HepG2 (cell line): ENCODE measurements around the gene NSMCE3. TPM values are rescaled to one million over a fixed set of nuclear protein-coding genes. Genes with fewer than 3 reads are reported as not detected.

Experiments
- ATAC-seq: fragments of 200-7000 bp; cut with Tn5 transposase; 3 replicates; pipeline ENCODE4 v1.9.1; 2020; ENCODE audit warnings: mild to moderate bottlenecking, moderate library complexity
- BruUV-seq: library from RNA; stranded (reverse); fragments of 400-500 nt; replicated peaks from 2 replicates; lab custom pipeline; 2021; lab: Mats Ljungman, UMichigan
- CTCF ChIA-PET: fragments of 300-600 bp; formaldehyde crosslinking; extraction: SDS; loops from one replicate; lab custom pipeline; 2021; ENCODE audit warnings: low total read pairs, inconsistent platforms, low intra/inter-chr PET ratio; lab: Yijun Ruan, JAX
- POLR2A ChIA-PET: fragments of 350-600 bp; sonication (Branson Sonifier 250); formaldehyde crosslinking; loops from one replicate; lab custom pipeline; 2020; ENCODE audit warnings: antibody characterized with exemption, inconsistent platforms; lab: Yijun Ruan, JAX
- DNase-seq: peaks from one replicate; pipeline ENCODE4 v3.0.0-alpha.2; 2015; ENCODE audit warnings: low spot score
- FAIRE-seq: peaks from 3 replicates; lab custom pipeline; 2011; peaks lifted over from hg19 to GRCh38; lab: Jason Lieb, UNC
- H2AFZ ChIP-seq: one replicate; pipeline ENCODE4 v1.6.1; 2011; ENCODE audit warnings: low read length, inconsistent platforms
- H3K27ac ChIP-seq: fragments of 300-600 bp; 3 replicates; pipeline ENCODE4 v1.8.0; 2011; ENCODE audit warnings: mixed run types, mild to moderate bottlenecking, mixed read lengths, low read length, inconsistent platforms; ENCODE audit not compliant: insufficient read depth; ENCODE audit errors: extremely low read length
- H3K27me3 ChIP-seq, 2 experiments: fragments of 200-600 bp in 1 of 2; 2 replicates in 1 of 2; 3 replicates in 1 of 2; pipeline versions ENCODE4 v1.6.0 to v1.8.0; 2011; ENCODE audit warnings: low read length in 2 of 2, mild to moderate bottlenecking in 2 of 2, moderate library complexity in 2 of 2, inconsistent platforms in 1 of 2; ENCODE audit not compliant: insufficient read depth in 2 of 2, control insufficient read depth in 1 of 2
- H3K36me3 ChIP-seq, 2 experiments: fragments of 200-600 bp in 1 of 2; replicated peaks in 1 of 2; 2 replicates in 1 of 2; 3 replicates in 1 of 2; pipeline versions ENCODE4 v1.5.1 to v1.8.0; 2011; ENCODE audit warnings: low read length in 2 of 2, inconsistent platforms in 1 of 2; ENCODE audit not compliant: insufficient read depth in 2 of 2, control insufficient read depth in 1 of 2
- H3K4me1 ChIP-seq: 2 replicates; pipeline ENCODE4 v1.5.1; 2012; ENCODE audit warnings: low read length, inconsistent platforms; ENCODE audit not compliant: insufficient read depth
- H3K4me2 ChIP-seq: 2 replicates; pipeline ENCODE4 v1.6.0; 2011; ENCODE audit warnings: low read depth, low read length, inconsistent platforms
- H3K4me3 ChIP-seq, 3 experiments: fragments of 200-600 bp in 1 of 3; sonication (generic), shearing (Covaris generic) in 1 of 3; replicated peaks in 1 of 3; 2 replicates each; pipeline ENCODE4 v1.5.1; 2011 to 2016; ENCODE audit warnings: low read length in 3 of 3, inconsistent platforms in 2 of 3, low read depth in 2 of 3, mild to moderate bottlenecking in 2 of 3, control low read depth in 1 of 3, mixed read lengths in 1 of 3; ENCODE audit not compliant: insufficient read depth in 1 of 3
- H3K79me2 ChIP-seq: one replicate; pipeline ENCODE4 v1.6.1; 2011; ENCODE audit warnings: low read length, inconsistent platforms; ENCODE audit not compliant: insufficient read depth
- H3K9ac ChIP-seq: 2 replicates; pipeline ENCODE4 v1.6.0; 2011; ENCODE audit warnings: mild to moderate bottlenecking, low read depth, low read length, inconsistent platforms; ENCODE audit not compliant: insufficient read depth
- H3K9me3 ChIP-seq: 2 replicates; pipeline ENCODE4 v1.5.1; 2012; ENCODE audit warnings: mild to moderate bottlenecking, low read length
- H4K20me1 ChIP-seq: 2 replicates; pipeline ENCODE4 v1.6.0; 2011; ENCODE audit warnings: inconsistent platforms, mild to moderate bottlenecking, low read length, moderate library complexity; ENCODE audit not compliant: insufficient read depth
- ARHGAP35 ChIP-seq: sonication (generic); formaldehyde crosslinking; IDR thresholded peaks from 2 replicates; pipeline ENCODE4 v1.9.0; 2022; ENCODE audit warnings: mild to moderate bottlenecking, inconsistent platforms, moderate library complexity, missing genetic modification reagents, borderline replicate concordance
- ELF3 ChIP-seq: IDR thresholded peaks from 2 replicates; pipeline ENCODE4 v1.6.1; 2016; ENCODE audit warnings: missing genetic modification reagents, missing compliant biosample characterization
- ELF4 ChIP-seq: sonication (generic); formaldehyde crosslinking; IDR thresholded peaks from 2 replicates; pipeline ENCODE4 v1.5.0; 2020; ENCODE audit warnings: missing genetic modification reagents, mild to moderate bottlenecking, moderate library complexity, borderline replicate concordance
- FOSL2 ChIP-seq: sonication (generic); formaldehyde crosslinking; IDR thresholded peaks from 2 replicates; pipeline ENCODE4 v1.4.0; 2020; ENCODE audit warnings: missing genetic modification reagents
- FOXO1 ChIP-seq: sonication (generic); formaldehyde crosslinking; IDR thresholded peaks from 2 replicates; pipeline ENCODE4 v1.4.0; 2020; ENCODE audit warnings: missing genetic modification reagents
- HOXA9 ChIP-seq: sonication (generic); formaldehyde crosslinking; IDR thresholded peaks from 2 replicates; pipeline ENCODE4 v1.8.1; 2022; ENCODE audit warnings: missing genetic modification reagents, mild to moderate bottlenecking, moderate library complexity, borderline replicate concordance
- KDM1A ChIP-seq: IDR thresholded peaks from 2 replicates; pipeline ENCODE4 v1.6.1; 2016; ENCODE audit warnings: missing compliant biosample characterization
- MBD4 ChIP-seq: IDR thresholded peaks from 2 replicates; pipeline ENCODE4 v1.6.1; 2012; ENCODE audit warnings: low read length, inconsistent platforms, borderline replicate concordance
- NFE2 ChIP-seq: sonication (generic); formaldehyde crosslinking; IDR thresholded peaks from 2 replicates; pipeline ENCODE4 v1.4.0; 2020; ENCODE audit warnings: missing genetic modification reagents
- PAWR ChIP-seq: sonication (generic); formaldehyde crosslinking; IDR thresholded peaks from 2 replicates; pipeline ENCODE4 v1.4.0; 2020; ENCODE audit warnings: missing genetic modification reagents, mild to moderate bottlenecking, borderline replicate concordance
- PITX1 ChIP-seq: sonication (generic); formaldehyde crosslinking; IDR thresholded peaks from 2 replicates; pipeline ENCODE4 v1.5.1; 2020; ENCODE audit warnings: mild to moderate bottlenecking, missing genetic modification reagents
- PREB ChIP-seq: sonication (generic); formaldehyde crosslinking; IDR thresholded peaks from 2 replicates; pipeline ENCODE4 v1.4.0; 2020; ENCODE audit warnings: missing genetic modification reagents
- THAP11 ChIP-seq: IDR thresholded peaks from 2 replicates; pipeline ENCODE4 v1.6.1; 2016; ENCODE audit warnings: missing biosample characterization, missing genetic modification reagents
- ZFP36 ChIP-seq: fragments of 150-350 bp; IDR thresholded peaks from 2 replicates; pipeline ENCODE4 v1.6.1; 2018; ENCODE audit warnings: borderline replicate concordance, low read length, low read depth; ENCODE audit not compliant: partially characterized antibody
- ZFP91 ChIP-seq: sonication (generic); formaldehyde crosslinking; IDR thresholded peaks from 2 replicates; pipeline ENCODE4 v1.9.0; 2022; ENCODE audit warnings: missing genetic modification reagents, mild to moderate bottlenecking, borderline replicate concordance
- ZNF12 ChIP-seq: sonication (generic); formaldehyde crosslinking; IDR thresholded peaks from 2 replicates; pipeline ENCODE4 v1.5.0; 2020; ENCODE audit warnings: missing genetic modification reagents
- WGBS: methylation state at CpG from one replicate; pipeline ENCODE4 v1.1.6; 2017; ENCODE audit warnings: low lambda C conversion rate; 5-methylcytosine and 5-hydroxymethylcytosine counted together
- in situ Hi-C: cut with HindIII; loops from 2 replicates; pipeline ENCODE4 v1.10.0; 2017; ENCODE audit warnings: low pct_unique_long_range_greater_than_20kb; ENCODE audit not compliant: extremely low pct_ligation_motif_present
- intact Hi-C: fragments of 100-400 bp; cut with micrococcal nuclease; formaldehyde crosslinking; loops from one replicate; pipeline ENCODE4 v1.10.0; 2022; ENCODE audit not compliant: unreplicated experiment
- polyA plus RNA-seq, 8 experiments: library from polyadenylated mRNA; depleted of rRNA in 3 of 8; stranded (reverse) in 7 of 8; unstranded in 1 of 8; fragments of >200 nt; fragmentation: Illumina TruSeq in 4 of 8; extraction: Trizol in 4 of 8; gene quantifications; 2 replicates each; pipeline versions ENCODE4 v1.2.1 to v1.2.3, GENCODE V29; 2011 to 2016; ENCODE audit warnings: low read depth in 4 of 8, missing spikeins in 1 of 8, mixed read lengths in 1 of 8; ENCODE audit not compliant: insufficient read depth in 1 of 8
- total RNA-seq, 5 experiments: library from RNA; depleted of rRNA; stranded (reverse); fragments of >200 nt; fragmentation: Illumina TruSeq; extraction: Trizol; gene quantifications; 2 replicates each; pipeline ENCODE4 v1.2.3, GENCODE V29; 2016; ENCODE audit warnings: low read depth in 1 of 5

NSMCE3 gene
- total and polyA plus RNA-seq, 2 of the 13 experiments (the other 11 are each of a cell fraction or from before 2014, with no cell fraction given): 3.0 to 3.7 TPM

GRCh38 chr15:29316422-29316821, 46.8 kb upstream of the NSMCE3 start:
- Histone ChIP-seq H3K4me2 (no peak overlapping the region), H4K20me1 (no peaks in the 10 kb centered on the region), H3K9ac (no peak overlapping the region), H3K27ac (no peak overlapping the region), H3K4me3 (no peak overlapping the region), H3K36me3 (no peaks in the 10 kb centered on the region), H3K9me3 (no peaks in the 10 kb centered on the region), H3K79me2 (no peaks in the 10 kb centered on the region), H3K4me1 (no peaks in the 10 kb centered on the region), H2AFZ (no peak overlapping the region), H3K27me3 (no peaks in the 10 kb centered on the region)
- no peak for FAIRE-seq
- POLR2A ChIA-PET: no interaction called here
- WGBS: 24% methylated on average over 3 of the region's 3 CpGs
- no TSS peak for BruUV-seq
- no peak for ATAC-seq
- DNase-seq: no peak
- intact Hi-C loops: no loop called here
- in situ Hi-C loops: no loop called here
- CTCF ChIA-PET: no interaction called here
- TF ChIP-seq ZFP91 (CRISPR knock-in tag) (no peak), HOXA9 (CRISPR knock-in tag) (no peak), PAWR (CRISPR knock-in tag) (no peak), NFE2 (CRISPR knock-in tag) (no peak), FOSL2 (CRISPR knock-in tag) (no peak), PREB (no peak), ELF3 (no peak), ARHGAP35 (CRISPR knock-in tag) (no peak), FOXO1 (CRISPR knock-in tag) (no peak), MBD4 (no peak), ZNF12 (no peak), PITX1 (CRISPR knock-in tag) (no peak), KDM1A (no peak), ELF4 (CRISPR knock-in tag) (no peak), ZFP36 (no peak), THAP11 (CRISPR knock-in tag) (no peak)
